HG02970 (cell line): ENCODE measurements around the gene DCLK2.

Experiments used
- ATAC-seq: cut with Tn5 transposase; IDR thresholded peaks from one replicate; pipeline ENCODE4 v1.9.1; 2021; ENCODE audit warnings: mild to moderate bottlenecking, moderate library complexity, moderate number of reproducible peaks; ENCODE audit not compliant: unreplicated experiment, low FRiP score

The DCLK2 gene

GRCh38 chr4:150305995-150306394 lies 227.8 kb downstream of the DCLK2 start:
- ATAC-seq: no peak

- no peak for ATAC-seq
These were observed 228.5 kb downstream of the DCLK2 start for GRCh38 chr4:150306719-150307118.
